HG03097 (cell line): ENCODE data around the gene LOX.
"Not testable (repeated sequence)": the region's sequence is repeated elsewhere in the genome, so short reads cannot be mapped to it uniquely, and the experiment has no call there.

ENCODE experiments used
- ATAC-seq: cut with Tn5 transposase; IDR thresholded peaks from one replicate; pipeline ENCODE4 v1.9.1; 2021; ENCODE audit not compliant: unreplicated experiment, low FRiP score

Gene LOX

DNA sequence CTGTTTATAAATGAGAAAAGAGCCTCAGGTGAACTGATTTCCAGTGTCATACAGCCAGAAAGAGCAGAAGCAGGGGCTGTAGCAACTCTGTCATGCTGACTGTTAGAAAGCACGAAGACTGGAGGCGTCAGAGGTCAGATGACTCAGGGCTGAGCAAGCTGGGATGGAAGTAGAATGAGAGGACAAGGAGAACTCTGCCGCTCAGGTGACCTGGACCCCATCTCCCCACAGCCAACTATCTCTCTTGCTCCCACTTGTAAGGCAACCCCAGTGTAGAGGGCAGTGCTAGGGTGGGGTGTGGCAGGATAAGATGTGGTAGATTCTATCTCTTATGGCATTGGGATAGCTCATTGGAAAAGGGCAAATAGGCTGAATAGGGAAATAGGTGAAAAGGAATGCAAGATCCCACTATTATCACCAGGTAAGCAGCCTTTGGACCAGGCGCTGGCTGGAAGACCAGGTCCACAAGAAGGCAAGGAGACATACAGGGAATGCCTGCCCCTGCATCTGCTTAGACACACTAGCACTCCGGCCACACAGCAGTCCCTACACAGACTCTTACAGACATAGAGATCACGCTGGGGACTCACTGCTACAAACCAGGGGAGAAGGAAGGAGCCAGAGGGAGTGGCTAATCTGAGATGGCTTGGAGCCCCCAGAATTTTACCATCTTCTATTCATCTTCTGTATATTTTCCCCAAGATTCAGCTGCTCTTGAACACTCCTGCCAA is 21.2 kb upstream of the LOX start:
- no peak for ATAC-seq

DNA sequence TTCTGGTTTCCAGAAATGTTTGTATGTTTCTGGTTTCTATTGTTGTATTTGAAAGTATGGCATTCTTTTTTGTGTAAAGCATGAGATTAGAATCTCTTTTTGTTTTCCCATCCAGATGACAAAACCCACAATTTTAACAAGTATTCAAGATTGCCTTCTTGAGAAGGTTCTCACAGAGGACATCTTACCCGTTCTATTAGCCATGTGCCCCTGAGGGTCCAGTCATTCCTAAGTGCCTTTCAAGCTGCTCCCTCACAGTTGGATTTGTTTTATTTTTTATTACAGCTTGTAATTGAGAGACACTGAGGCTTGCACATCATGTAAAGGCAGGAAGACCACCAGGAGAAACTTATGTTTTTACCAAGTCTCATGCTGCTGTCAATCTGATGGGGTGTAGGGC is 19.3 kb upstream of the LOX start:
- ATAC-seq = no peak

DNA sequence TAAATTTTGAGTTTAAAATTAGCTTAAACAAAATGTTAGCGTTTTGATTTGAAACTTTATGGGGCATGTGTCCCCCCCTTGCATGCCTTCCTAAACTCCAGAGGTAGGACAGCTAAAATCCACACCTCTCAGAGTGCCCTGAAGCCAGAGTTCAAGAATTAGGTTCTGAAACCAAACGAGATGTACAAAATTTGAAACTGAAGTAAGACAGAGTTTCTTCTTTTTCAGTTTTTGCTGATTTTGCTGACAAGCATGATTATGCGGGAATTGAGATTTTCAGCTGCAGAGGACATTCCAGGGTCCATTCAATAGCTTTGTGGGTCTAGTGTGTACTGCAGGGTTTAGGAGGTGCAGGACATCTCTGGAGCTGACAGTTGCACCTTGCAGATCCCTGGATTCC is 17.1 kb upstream of the LOX start:
- ATAC-seq = no peak

DNA sequence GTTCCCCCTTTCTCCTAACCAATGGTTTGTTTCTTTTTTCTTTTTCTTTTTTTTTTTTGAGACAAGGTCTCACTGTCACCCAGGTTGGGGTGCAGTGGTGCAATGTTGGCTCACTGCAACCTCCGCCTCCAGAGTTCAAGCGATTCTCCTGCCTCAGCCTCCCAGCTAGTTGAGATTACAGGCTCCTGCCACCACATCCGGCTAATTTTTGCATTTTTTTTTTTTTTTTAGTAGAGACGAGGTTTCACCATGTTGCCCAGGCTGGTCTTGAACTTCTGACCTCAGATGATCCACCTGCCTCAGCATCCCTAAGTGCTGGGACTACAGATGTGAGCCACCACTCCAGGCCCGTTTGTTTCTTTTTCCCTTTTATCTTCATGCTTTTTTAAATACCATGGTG is 16.2 kb upstream of the LOX start:
- ATAC-seq = not testable (repeated sequence)

DNA sequence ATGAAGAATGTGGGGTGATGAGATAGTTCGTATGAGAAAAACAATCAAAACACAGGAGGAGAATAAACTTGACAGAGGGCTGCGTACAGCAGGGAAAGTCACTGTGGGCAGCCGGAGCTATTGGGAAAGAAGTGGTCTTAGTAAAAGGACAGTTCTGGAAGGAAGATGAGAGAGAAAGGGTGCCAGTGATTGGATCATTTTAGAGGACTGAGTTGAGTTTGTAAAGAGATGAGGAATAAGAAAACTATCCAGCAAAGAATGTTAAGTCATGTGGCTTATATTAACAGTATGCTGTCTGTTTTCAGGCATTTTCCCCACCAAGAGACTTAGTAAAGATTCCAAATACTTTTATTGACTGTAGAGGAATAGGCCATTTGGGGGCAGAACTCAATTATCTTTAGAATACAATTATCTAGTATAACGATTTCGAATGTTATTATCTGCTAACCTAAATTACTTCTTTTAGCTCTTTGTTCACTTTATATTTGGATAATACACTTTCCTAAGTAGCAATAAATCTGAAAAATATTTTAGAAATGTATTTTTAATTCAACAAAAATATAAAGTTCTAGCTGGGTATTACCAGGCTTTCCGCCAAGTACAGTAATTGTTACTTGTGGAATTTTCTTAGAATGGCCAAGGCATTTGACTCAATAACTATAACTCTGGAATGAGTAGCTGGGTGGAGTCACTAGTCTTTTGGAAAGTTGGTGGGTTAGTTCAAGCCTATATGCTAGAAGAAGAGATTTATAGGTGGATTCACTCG is 15.5 kb upstream of the LOX start:
- no peak for ATAC-seq

DNA sequence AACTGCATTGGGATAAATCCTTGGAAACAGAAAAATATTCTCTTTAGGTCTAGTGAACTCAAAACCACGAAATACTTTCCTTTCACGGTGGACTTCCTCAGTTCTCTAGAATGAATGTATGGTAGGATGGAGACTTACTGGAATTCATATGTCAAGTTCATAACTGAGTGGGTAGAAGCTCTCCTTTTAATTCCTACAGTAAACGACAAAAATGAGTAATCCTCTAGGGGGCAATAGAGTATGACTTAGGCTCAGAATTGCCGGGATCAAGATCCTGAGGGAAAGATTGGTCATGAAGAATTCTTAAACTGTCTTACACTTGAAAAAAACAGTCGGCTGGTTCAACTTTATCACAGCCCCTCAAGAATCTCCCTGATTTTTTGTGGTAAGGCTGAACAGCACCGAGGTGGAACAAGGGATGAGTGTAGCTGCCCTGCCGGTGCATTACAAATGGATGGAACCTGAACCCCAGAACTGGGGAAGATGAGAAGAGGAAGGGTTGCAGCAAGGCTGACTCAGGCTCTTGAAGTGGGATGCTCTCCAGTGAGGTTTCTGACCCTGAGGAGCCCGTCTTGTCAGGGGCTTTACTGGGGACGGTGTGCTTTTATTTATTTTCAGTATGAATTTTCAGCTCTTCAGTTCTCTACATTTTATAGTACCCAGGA is 14.0 kb upstream of the LOX start:
- ATAC-seq = no peak

DNA sequence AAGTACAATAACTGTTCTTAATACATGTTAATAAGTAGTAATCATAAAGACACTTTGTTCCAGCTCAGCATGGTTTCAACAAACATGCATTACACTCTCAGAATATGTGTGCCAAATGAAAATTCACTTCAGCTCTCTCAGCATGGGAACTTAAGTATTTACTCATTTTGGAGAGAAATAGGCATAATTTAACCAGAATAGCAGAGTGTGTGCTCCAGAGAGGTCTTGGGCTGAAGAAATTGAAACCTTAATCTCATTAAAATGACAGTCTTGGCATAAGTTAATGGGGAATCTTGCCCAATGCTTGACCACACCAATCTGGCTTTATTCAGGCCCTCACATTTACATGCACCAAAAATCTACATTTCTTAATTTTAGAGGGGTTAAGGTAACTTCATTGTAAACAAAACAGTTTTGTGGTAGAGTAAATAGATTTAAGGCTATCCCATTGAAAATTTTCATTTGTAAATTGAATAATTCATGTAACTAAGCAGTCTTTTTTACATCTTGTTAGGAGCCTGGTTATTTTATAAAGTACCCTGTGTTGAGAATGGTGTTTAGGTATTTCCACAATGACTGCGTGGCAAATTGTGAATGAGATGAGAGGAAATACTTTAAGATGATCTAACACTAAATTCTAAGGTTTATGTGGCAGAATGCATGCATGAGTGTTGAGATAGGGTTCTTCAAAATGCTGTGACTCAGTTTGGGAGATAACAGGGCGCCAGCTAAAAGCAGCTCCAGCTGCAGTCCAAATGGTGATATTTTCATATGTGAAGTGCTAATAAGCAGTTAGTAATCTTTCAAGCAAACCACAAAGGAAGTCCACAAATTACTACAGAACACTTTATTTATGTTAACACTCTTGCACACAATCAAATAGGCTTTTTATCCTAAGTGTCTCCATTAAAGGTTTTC is 11.3 kb upstream of the LOX start:
- ATAC-seq = no peak

DNA sequence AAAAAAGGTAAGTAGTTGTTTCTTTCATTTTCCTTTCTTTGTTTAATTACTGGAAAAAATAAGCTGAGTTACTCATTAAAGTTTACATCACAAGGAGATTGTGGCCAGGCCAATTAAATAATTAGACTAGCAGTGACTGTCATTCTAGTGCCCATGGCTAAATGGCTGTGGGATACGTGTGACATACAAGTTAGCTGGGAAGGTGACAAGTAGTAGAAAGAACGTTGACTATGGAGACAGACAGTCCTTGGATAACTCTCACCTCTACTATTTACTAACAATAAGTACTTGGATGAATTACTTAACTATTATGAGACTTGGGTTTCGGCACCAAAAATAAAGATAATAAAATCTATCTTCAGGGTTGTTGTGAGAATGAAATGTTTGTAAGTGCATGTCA is 7.0 kb upstream of the LOX start:
- no peak for ATAC-seq

DNA sequence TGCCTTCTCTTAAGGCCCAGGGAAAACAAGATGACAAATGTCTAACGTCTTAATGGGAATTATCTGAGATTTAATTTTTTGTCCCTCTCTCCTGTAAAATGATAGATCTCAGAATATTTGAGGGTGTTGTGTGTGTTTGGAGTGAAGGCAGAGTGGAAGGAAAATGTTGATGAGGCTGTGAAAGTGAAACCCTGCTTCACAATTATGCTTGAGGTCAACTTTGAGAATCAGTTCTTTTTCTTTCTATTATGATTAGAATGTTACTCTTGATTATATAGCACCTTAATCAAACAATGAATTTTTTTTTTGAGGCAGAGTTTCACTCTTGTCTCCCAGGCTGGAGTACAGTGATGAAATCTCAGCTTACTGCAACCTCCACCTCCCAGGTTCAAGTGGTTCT is 5.5 kb upstream of the LOX start:
- ATAC-seq = no peak

DNA sequence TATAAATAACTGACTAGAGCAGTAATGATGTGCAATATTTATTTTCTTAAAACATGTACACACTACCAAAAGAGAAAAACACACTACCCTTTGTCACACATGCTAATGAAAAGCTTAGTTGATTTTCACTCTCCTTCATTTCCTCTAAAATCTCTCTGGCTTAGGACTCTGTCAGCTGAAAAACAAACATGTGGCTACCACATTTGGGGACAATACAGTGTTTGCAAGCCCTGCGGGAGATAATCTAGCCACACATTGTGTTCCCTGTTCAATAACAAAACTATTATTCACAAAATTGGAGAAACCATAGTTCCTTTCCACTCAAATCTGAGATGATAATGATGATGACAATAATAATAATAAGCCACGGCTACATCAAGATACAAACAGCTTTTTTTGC is 3.5 kb upstream of the LOX start:
- no peak for ATAC-seq

DNA sequence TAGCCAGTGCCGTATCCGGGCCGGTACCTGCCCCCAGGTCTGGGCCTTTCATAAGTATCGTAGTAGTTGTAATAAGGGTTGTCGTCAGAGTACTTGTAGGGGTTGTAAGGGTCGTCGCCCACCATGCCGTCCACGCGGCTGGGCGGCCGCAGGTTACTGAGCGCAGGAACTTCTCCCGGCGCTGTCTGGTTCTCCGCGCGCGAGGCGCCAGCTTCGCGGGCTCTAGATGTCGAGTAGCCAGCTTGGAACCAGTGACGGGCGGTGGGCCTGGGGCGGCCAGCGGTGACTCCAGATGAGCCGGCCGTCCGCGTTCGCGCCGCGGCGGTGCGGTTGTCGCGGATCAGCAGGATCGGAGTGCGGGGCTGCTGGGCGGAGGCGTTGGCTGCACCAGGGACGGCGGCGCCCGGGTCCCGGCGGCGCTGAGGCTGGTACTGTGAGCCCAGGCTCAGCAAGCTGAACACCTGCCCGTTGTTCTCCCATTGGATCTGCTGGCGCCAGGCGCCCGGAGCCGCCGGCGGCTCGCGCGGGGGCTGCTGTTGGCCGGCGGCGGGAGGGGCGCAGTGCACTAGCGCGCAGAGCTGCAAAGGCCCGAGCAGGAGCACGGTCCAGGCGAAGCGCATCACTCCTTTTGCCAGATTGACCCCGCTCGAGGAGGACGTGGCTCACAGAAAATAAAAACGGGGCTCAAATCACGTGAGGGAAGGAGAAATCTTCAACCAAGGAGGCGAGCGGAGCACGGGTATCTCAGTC is 518 bp downstream of the LOX start:
- no peak for ATAC-seq

DNA sequence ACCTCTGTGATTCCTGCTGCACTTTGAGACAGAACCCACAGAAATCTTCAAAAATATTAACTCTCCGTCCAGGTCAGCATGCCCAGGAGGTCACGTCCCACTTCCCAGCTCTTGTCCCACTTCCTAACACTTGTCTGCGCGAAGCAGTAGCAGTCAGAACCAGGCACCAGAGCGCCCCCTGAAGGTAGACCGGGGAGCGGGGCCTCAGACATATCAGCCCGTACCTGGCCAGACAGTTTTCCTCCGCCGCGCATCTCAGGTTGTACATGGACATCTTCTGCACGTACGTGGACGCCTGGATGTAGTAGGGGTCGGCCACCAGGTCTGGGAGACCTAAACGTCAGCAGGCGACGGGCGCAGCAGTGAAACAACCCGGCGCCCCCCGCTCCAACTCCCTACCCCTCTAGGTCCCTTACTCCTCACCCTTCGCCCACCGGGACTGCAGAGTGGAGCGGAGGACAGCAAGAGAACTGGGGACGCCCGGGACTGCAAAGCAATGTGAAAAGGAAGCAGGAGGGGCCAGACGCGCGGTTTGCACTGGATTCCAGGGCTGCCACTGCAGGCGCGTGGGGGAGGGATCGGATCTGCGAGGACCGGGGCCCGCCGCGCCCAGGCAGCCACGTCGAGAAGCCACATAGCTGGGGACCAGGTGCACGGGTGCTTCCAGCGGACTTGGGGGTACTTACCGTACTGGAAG is 1.2 kb downstream of the LOX start:
- ATAC-seq = no peak

DNA sequence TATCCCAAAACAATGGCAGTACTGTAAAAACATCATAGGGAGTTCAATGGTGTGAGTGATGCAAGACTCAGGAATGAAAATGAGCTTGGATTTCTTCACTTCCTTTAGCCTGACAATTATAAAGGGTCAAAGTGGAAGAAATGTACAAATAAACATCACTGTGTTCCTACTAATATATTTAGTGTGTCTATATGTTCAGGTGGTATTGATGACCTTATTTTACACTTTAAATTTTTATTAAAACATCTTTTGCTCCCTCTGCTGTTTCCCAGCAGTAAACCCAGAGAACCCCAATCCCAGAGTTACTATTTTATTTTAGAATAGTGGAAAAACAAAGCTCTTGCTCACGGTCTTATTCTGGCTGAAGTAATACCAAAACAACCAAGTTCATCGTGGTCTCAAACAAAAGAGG is 2.0 kb downstream of the LOX start:
- no peak for ATAC-seq

DNA sequence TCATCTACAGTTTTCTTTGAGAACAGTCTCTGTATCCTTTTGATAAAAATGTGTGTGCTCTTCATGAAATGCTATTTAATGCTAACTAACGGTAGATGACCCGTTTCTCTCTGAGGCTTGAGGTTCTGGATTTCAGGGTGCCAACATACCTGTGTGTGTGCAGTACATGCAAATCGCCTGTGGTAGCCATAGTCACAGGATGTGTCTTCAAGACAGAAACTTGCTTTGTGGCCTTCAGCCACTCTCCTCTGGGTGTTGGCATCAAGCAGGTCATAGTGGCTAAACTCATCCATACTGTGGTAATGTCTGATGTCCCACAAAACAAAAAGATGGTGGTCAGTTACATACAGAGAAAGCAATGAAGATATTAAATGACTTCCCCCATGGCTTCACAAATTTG is 4.2 kb downstream of the LOX start:
- ATAC-seq = no peak

DNA sequence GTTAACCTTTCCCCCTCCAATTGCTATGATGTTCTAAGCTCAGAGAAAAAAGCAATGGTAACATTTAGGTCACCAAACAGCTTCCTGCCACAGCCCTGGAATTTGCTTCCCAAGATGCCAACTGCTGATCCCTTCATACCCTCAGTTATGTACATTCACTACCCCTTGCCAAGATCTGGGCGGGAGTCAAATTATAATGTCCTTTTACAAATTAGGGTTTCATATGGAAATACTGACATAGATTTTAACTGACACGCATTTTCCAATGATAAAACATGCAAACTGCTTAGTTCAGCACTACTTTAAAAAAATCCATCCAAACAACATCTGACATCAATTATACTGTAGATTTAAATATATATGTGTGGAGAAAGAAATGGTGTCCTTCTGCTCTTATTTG is 5.0 kb downstream of the LOX start:
- ATAC-seq = no peak

DNA sequence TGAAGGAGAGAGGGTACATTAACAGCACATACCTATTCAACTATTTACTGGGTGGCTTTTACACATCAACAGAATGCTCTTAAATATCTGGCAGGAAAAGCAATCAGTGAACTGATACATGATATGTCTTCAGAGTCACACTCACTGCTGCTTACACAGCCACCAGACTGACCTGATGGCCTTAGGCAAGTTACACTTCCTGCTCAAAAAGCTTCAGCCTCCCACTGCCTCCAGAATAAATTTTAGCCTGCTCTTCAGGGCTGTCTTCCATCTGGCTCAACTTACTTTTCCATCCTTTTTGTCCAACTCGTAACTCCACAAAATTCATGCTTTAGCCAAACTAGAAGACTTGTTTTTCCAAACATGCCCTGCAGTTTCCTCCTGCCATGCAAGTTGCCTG is 10.7 kb downstream of the LOX start:
- no peak for ATAC-seq

DNA sequence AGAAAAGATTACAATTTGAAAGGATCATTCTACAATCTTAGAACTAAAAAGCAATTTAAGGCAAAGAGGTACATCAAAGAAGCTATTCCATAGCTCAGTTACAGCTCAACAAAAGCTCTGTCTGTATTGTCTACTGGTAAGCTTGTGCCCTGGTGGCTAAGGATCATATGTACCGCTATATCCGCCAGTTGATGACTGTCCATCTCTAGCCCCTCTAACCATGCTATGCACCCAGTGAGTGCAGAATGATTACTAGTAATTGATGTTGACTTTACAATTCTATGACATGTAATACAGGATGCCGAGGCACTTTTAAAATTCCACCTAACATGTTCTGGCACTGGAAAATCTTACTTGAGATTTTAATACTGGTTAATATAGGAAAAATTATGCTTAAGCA is 13.1 kb downstream of the LOX start:
- no peak for ATAC-seq

DNA sequence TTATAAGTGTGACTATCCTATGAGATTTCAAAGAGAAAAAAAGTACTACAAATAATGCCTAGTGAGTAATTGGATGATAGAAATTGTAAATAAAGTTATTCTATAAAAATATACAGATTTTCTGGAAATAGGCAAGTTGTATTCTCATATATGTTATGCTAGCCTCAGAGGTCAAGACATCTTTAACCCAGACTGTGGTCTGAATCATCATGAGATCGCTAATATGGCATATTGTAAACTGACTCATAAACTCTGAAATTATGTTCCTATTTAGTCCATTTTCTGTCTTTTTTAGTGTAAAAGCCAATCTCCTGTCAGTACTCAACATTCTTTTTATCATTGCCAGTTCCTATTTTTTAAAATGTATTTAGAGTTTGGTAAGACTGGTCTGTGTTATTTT is 14.2 kb downstream of the LOX start:
- no peak for ATAC-seq

DNA sequence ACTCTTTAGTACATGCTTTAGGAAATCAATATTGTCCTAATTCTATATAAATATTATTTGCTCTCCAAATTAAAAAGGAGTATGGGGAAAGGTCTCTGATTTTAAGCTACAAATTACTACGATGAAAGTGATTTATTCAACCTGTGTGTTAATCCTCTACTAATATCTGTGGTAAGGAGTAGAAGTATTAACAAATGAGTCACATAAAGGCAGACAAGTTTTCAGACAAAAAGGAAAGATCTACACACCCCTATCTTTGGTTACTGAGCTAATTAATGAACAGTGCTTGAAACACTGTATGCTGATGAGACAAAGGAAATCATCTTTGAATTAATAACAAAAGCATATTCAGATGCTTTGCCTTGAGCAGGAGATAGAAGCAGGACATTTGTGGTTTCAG is 15.9 kb downstream of the LOX start:
- ATAC-seq = no peak

DNA sequence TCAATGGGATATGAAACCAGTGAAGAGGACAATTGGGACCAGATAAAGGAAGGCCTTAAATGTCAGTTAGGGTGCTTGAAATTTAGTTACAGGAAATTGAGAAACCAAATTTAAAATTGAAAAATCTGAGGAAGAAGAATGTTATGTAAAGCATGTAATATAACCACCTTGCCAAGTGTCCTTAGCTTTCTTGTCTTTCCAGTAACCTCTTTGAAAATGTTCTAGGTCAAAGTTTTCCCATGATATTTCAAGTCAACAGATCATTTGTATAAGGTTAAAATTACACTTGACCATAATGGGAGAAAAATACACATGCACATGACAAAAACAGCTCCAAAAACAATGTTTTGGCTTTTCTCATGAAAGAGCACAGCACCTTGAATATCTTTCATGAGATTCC is 21.1 kb downstream of the LOX start:
- no peak for ATAC-seq
